ENCODE measurements around the gene CD164L2.

Gene CD164L2

GRCh38 chr1:27397110-27397509, 14.0 kb upstream of the CD164L2 start:
- H3K9me3 ChIP-seq (ENCODE audit: control insufficient read depth, insufficient read depth, low read depth, low read length): no peaks in the 10 kb centered on the region
- no peak overlapping the region for H3K27ac ChIP-seq (ENCODE audit: extremely low read depth, low read depth, low read length)
- POLR2A ChIA-PET: no interaction called here
- H3K36me3 ChIP-seq (ENCODE audit: control insufficient read depth in 2 of 2, insufficient read depth in 1 of 2, low read length in 2 of 2): no peaks in the 10 kb centered on the region
- H3K4me3 ChIP-seq (ENCODE audit: low read depth, low read length): no peak overlapping the region
- CTCF ChIA-PET: interaction anchor here (1.1 to 7.4 kb wide), 10 partner anchors 40 to 352 kb away, joined by 3 to 202 read pairs (median 8); partner anchors contain the start of gene AHDC1
- TF ChIP-seq ZNF37A (tag by site-specific recombination; IDR thresholded peaks at IDR 0.05) (no peak), KLF1 (tag by site-specific recombination; IDR thresholded peaks at IDR 0.05) (no peak), YY1 (tag by site-specific recombination; IDR thresholded peaks at IDR 0.05) (no peak), KLF10 (tag by site-specific recombination; IDR thresholded peaks at IDR 0.05) (0 out of 2 replicates have a peak, but pooled peaks have one; percentile 44)
- H3K4me1 ChIP-seq (ENCODE audit: control insufficient read depth, insufficient read depth, low read length): no peaks in the 10 kb centered on the region

GRCh38 chr1:27395441-27396195, 12.5 kb upstream of the CD164L2 start:
- H3K27ac ChIP-seq (ENCODE audit: extremely low read depth, low read depth, low read length): no peak overlapping the region
- CTCF ChIA-PET: interaction anchor here (0.5 to 7.4 kb wide), 33 partner anchors 9 to 351 kb away, joined by 3 to 202 read pairs (median 4); partner anchors contain the start of genes AHDC1, MAP3K6 and SYTL1
- H3K4me3 ChIP-seq (ENCODE audit: low read depth, low read length): no peak overlapping the region
- POLR2A ChIA-PET: interaction anchor here (1.0 to 1.7 kb wide), 3 partner anchors 30 to 208 kb away, joined by 4 to 7 read pairs (median 5); partner anchors contain the start of gene AHDC1
- no peaks in the 10 kb centered on the region for H3K36me3 ChIP-seq (ENCODE audit: control insufficient read depth in 2 of 2, insufficient read depth in 1 of 2, low read length in 2 of 2)
- no peaks in the 10 kb centered on the region for H3K9me3 ChIP-seq (ENCODE audit: control insufficient read depth, insufficient read depth, low read depth, low read length)
- H3K4me1 ChIP-seq (ENCODE audit: control insufficient read depth, insufficient read depth, low read length): no peaks in the 10 kb centered on the region
- TF ChIP-seq ZNF510 (tag by site-specific recombination; IDR thresholded peaks at IDR 0.05; ENCODE audit: insufficient replicate concordance) (no peak), ZNF629 (tag by site-specific recombination; IDR thresholded peaks at IDR 0.05) (no peak), PRDM1 (tag by site-specific recombination; IDR thresholded peaks at IDR 0.05) (no peak), SETDB1 (IDR thresholded peaks at IDR 0.05; ENCODE audit: insufficient read length, low read length) (no peak), GLI4 (tag by site-specific recombination; IDR thresholded peaks at IDR 0.05) (no peak), ZNF791 (tag by site-specific recombination; IDR thresholded peaks at IDR 0.05) (no peak), ZNF544 (tag by site-specific recombination; IDR thresholded peaks at IDR 0.05) (no peak), ZNF354C (tag by site-specific recombination; IDR thresholded peaks at IDR 0.05; ENCODE audit: borderline replicate concordance, low read depth) (no peak), ZFP41 (tag by site-specific recombination; IDR thresholded peaks at IDR 0.05; ENCODE audit: borderline replicate concordance) (no peak), ZNF362 (tag by site-specific recombination; IDR thresholded peaks at IDR 0.05) (peak; percentile 52; the same call in 1 of the 2 replicates), ZNF621 (tag by site-specific recombination; IDR thresholded peaks at IDR 0.05) (no peak), ZSCAN4 (tag by site-specific recombination; IDR thresholded peaks at IDR 0.05) (no peak), ZNF768 (tag by site-specific recombination; IDR thresholded peaks at IDR 0.05) (no peak), ZNF623 (tag by site-specific recombination; IDR thresholded peaks at IDR 0.05) (no peak), ZNF26 (tag by site-specific recombination; IDR thresholded peaks at IDR 0.05) (no peak), ZNF184 (tag by site-specific recombination; IDR thresholded peaks at IDR 0.05) (no peak), REPIN1 (tag by site-specific recombination; IDR thresholded peaks at IDR 0.05; ENCODE audit: low read depth) (no peak), ZNF660 (tag by site-specific recombination; IDR thresholded peaks at IDR 0.05) (0 out of 2 replicates have a peak, but pooled peaks have one; percentile 78), GLIS1 (tag by site-specific recombination; IDR thresholded peaks at IDR 0.05) (no peak), ZFP69B (tag by site-specific recombination; IDR thresholded peaks at IDR 0.05) (no peak), ZNF747 (tag by site-specific recombination; IDR thresholded peaks at IDR 0.05) (no peak)
- TF ChIP-seq, protein P1, sequence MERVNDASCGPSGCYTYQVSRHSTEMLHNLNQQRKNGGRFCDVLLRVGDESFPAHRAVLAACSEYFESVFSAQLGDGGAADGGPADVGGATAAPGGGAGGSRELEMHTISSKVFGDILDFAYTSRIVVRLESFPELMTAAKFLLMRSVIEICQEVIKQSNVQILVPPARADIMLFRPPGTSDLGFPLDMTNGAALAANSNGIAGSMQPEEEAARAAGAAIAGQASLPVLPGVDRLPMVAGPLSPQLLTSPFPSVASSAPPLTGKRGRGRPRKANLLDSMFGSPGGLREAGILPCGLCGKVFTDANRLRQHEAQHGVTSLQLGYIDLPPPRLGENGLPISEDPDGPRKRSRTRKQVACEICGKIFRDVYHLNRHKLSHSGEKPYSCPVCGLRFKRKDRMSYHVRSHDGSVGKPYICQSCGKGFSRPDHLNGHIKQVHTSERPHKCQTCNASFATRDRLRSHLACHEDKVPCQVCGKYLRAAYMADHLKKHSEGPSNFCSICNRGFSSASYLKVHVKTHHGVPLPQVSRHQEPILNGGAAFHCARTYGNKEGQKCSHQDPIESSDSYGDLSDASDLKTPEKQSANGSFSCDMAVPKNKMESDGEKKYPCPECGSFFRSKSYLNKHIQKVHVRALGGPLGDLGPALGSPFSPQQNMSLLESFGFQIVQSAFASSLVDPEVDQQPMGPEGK (tag by site-specific recombination; IDR thresholded peaks at IDR 0.05): peak; percentile 37; the same call in 1 of the 2 replicates
- TF ChIP-seq, protein P2, sequence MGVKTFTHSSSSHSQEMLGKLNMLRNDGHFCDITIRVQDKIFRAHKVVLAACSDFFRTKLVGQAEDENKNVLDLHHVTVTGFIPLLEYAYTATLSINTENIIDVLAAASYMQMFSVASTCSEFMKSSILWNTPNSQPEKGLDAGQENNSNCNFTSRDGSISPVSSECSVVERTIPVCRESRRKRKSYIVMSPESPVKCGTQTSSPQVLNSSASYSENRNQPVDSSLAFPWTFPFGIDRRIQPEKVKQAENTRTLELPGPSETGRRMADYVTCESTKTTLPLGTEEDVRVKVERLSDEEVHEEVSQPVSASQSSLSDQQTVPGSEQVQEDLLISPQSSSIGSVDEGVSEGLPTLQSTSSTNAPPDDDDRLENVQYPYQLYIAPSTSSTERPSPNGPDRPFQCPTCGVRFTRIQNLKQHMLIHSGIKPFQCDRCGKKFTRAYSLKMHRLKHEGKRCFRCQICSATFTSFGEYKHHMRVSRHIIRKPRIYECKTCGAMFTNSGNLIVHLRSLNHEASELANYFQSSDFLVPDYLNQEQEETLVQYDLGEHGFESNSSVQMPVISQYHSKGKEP (tag by site-specific recombination; IDR thresholded peaks at IDR 0.05): 0 out of 2 replicates have a peak, but pooled peaks have one; percentile 16

Data from HEK293 (cell line).